ENCODE measurements around the gene FBN2.

DNA sequence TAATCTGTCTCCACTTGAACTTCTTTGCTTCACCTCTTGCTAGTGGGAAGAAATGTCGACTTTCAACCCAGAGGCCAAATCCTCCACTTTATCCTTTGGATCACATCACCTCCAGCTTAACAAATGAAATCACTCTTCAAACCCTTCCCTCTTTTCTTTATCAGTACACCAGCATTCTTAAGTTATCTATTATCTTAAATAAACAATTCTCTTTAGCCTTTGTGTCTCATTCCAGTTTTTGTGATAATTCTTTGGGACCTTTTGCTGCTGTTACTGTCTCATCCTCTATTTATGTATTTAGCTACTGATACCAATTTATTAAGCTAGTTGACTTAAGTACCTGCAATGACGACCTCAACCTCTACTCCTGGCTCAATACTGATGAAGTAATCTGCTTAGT lies 28.1 kb upstream of the FBN2 start:
- TF ChIP-seq, protein P1, sequence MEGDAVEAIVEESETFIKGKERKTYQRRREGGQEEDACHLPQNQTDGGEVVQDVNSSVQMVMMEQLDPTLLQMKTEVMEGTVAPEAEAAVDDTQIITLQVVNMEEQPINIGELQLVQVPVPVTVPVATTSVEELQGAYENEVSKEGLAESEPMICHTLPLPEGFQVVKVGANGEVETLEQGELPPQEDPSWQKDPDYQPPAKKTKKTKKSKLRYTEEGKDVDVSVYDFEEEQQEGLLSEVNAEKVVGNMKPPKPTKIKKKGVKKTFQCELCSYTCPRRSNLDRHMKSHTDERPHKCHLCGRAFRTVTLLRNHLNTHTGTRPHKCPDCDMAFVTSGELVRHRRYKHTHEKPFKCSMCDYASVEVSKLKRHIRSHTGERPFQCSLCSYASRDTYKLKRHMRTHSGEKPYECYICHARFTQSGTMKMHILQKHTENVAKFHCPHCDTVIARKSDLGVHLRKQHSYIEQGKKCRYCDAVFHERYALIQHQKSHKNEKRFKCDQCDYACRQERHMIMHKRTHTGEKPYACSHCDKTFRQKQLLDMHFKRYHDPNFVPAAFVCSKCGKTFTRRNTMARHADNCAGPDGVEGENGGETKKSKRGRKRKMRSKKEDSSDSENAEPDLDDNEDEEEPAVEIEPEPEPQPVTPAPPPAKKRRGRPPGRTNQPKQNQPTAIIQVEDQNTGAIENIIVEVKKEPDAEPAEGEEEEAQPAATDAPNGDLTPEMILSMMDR (conservative IDR thresholded peaks at IDR 0.05; ENCODE audit: low read length): no peak
- no peak for TF ChIP-seq EZH2phosphoT487 (IDR thresholded peaks at IDR 0.05; ENCODE audit: borderline replicate concordance)

All from Loucy (cell line).